HG03139 (cell line): ENCODE results near the gene GALNT12.

Source experiments
- ATAC-seq: cut with Tn5 transposase; IDR thresholded peaks from one replicate; pipeline ENCODE4 v1.9.1; 2021; ENCODE audit not compliant: unreplicated experiment

GALNT12 gene

GRCh38 chr9:98801561-98801960 lies 5.9 kb upstream of the GALNT12 start:
- no peak for ATAC-seq

DNA sequence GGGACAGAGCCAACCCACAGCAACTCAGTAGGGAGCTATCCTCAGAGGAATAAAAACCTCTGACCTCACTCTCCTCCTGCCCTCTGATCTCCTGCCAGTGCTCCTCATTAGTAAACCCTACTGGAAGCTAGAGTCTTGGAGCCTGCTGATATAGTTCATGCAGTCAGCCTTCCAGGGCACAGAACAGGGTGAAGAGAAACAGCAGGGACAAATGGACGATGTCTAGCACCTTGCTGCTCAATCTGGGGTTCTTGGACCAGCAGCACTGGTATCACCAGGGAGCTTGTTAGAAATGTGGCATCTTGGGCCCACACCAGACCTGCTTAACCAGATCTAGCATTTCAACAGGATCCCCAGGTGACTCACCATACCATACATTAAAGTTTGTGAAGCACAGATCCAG lies 5.5 kb upstream of the GALNT12 start:
- no peak for ATAC-seq

GRCh38 chr9:98804083-98804482 lies 3.4 kb upstream of the GALNT12 start:
- no peak for ATAC-seq

DNA sequence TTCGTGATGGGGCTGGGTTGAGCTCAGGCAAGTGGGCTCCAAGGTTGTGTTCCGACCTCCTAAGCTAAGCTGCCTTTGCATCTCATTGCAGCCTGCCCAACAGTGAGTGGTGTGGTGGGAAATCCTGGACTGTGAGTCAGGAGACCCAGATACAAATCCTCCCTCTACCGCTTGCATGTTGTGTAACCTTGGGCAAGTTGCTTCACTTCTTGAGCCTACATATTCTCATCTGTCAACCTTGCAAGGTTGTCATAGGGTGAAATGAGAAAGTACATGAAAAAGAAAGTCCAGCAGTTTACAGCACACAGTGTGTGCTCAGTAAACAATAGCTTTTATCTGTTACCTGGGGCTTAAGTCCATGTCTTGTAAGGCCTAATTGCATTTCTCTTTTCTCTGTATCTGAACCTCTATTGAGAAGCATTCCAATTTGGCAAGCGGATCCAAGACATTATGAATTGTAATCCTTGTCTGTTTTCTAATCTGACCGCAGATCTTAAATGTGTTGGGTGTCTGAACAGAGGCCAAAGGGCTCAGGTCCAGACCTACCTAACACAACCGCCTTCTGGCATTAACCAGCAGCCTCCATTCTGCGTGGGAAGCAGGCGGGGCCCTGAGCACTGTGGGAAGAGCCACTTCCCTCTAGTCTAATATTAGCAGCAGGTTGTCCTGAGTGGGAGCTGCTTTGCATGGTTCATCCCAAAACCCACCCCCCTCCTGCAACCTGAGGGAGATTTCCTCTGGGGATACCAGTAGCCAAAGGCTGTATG lies 1.8 kb upstream of the GALNT12 start:
- ATAC-seq: no peak

DNA sequence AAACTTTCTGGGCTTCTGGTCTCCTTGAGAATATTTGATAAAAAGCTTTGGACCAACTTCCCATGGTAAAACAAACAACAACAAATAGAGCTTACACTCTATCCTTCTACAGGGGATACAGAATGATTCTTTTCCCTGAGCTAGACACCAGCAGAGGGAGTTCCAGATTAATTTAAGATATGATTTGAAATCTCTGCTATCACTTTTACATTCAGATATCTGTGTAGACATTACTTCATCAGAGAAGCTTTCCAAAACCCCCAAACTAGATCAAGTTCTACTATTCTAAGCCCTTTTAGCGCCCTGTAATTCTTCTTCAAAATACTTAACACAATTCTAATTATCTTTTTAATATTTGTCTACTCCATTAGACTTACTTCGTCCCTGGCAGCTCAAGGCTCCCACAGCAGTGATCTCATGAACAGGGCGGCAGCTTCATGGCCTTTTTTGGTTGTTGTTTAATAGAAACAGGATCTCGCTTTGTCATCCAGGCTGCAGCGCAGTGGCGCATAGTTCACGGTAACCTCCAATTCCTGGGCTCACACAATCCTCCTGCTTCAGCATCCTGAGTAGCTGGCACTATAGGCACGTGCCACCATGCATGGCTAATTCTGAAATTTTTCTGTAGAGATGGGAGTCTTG lies 955 bp upstream of the GALNT12 start:
- ATAC-seq: no peak

DNA sequence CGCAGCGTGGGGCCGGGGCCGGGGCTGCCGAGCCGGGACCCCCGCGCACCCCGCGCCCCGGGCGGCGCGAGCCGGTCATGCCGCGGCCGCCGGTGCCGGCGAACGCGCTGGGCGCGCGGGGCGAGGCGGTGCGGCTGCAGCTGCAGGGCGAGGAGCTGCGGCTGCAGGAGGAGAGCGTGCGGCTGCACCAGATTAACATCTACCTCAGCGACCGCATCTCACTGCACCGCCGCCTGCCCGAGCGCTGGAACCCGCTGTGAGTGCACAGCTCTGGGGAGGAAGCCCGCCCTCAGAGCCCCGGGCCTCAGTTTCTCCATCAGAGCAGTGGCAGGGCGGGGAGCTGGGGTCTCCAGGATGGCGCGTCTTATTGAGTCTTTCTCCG lies 335 bp downstream of the GALNT12 start:
- ATAC-seq: no peak

- no peak for ATAC-seq
Measured at GRCh38 chr9:98808411-98808815, 943 bp downstream of the GALNT12 start.

DNA sequence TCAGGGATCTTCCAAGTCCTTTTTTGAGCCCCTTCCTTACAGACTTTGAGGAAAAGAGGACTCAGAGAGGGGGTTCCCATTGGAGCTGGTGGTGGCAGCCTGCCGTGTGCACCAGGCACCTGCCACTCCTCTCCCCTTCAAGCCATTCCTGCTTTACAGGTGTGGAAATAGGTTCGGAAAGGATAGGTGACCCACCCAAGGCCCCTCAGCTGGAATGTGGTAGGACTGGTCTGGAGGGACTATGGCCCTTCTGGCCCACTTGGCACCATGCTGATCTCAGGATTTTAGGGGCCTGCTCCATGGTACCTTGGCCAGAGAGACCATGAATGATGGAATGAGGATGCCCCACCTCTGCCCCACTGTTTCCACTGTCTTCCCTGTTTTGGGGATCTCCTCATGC lies 1.4 kb downstream of the GALNT12 start:
- no peak for ATAC-seq

DNA sequence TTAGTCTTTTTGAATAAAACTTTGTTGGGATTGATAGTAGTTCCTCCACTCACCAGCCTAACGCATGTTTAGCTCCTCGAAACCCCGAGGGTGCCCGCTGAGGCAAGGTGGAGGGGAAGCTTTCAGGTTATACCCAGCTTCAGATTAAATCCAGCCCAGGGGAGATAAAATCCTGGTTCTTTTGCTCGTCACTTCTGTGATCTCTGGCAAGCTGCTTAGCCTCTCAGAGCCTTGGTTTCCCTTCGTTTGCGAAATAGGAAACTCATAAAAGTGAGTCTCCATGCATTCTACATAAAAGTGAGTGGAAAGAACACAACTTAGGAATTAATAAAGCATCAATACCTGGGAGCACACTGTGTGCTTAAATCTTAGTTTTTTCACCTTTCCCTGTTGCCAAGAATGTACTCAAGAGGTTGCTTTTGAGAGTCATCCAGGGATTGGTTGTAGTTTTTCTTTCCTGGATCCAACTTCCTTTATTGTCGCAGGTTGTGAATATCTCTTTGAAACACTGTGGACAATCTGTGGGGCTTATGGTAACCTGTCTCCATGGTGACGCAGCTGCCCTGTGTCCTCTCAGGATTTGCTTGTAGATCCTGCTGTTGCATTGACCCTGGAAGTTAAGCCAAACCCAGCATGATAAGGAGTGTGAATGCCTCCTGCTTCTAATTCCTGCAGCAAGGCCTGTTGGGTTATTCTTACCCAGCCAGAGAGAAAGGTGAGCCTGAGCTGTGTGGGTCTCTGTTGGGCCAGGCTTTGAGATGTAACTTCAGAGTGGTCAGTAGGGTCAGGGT lies 2.0 kb downstream of the GALNT12 start:
- no peak for ATAC-seq

GRCh38 chr9:98810102-98810842 lies 2.8 kb downstream of the GALNT12 start:
- no peak for ATAC-seq

DNA sequence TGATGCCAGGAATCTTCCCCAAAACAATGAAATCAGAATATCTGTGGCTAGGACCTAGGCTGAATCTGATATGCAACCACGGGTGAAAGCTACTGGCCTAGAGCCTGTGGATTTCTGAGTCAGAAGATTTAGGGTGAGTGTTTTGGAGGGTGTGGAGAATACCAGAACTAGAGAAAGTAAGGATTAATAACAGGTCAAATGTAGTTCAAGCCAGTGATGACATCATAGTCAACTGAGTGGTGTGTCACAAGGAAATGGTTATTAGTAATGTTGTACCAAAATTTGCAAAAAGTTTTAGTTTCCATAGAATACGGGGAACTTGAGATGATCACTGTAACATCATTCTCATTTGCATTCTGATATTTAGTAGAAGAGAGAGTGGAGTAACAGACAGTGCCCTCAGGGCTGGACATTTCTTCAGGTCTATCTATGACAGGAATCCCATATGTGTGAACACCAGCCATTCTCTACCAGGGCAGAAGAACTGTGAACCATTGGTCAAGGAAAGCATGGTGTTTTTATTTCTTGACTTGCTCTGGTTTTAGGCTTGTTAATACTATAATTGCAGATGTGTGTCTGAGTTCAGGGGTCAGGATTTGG lies 3.7 kb downstream of the GALNT12 start:
- ATAC-seq: no peak

GRCh38 chr9:98815391-98815951 lies 8.0 kb downstream of the GALNT12 start:
- no peak for ATAC-seq

- no peak for ATAC-seq
Measured at GRCh38 chr9:98818764-98819163, 11.3 kb downstream of the GALNT12 start.

DNA sequence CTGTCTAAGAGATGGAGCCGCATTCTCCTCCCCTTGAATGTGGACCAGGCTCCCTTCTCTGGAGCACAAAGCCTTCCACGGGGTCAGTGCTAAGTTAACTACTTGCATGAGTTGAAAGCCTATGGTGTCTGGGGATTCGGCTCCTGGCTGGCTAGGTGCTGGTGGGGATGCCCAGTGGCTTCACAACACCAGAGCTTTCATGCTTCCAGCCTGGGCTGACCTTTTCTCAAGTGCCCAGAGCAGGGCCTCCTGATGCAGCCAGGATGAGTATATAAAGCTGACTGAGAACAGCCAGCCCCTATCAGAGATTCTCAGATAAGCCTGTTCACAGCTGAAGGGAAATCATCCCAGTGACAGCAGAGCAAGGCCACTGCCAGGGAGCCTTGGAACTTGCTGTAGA lies 11.8 kb downstream of the GALNT12 start:
- ATAC-seq: no peak

GRCh38 chr9:98821831-98822230 lies 14.4 kb downstream of the GALNT12 start:
- no peak for ATAC-seq

GRCh38 chr9:98822661-98823060 lies 15.2 kb downstream of the GALNT12 start:
- ATAC-seq: no peak

DNA sequence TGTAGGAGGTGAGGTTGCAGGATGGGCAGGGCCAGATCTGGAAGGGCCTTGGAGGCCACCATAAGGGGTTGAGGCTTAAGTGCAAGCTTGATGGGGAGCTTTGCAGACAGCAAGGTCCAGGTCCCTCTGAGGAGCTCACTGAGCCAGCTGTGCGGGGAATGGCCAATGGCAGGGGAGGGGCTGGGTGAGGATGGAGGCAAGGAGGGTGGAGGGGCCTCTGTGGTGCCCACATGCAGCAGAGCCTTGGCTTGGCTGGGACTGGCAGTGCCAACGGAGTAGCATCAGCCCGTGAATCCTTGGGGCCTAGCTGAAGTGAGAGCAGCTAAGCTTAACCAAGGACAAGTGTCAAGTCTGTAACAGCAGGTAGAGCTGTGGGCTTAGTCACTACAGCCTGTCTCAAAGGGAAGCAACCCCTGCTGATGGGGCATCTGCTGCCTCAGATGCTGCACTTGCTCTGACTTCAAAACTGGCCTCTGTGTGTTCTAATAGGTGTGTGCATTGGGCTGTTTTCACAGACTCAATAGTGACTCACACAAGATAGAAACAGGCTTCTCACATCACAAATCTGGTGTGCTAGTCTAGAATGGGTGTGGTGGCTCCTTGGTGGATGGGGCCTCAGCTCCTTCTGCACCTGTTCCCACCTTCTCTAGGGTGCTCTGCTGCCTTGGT lies 16.3 kb downstream of the GALNT12 start:
- ATAC-seq: no peak

- no peak for ATAC-seq
Measured at GRCh38 chr9:98825414-98825813, 17.9 kb downstream of the GALNT12 start.

- ATAC-seq: no peak
Measured at GRCh38 chr9:98826716-98827115, 19.2 kb downstream of the GALNT12 start.

DNA sequence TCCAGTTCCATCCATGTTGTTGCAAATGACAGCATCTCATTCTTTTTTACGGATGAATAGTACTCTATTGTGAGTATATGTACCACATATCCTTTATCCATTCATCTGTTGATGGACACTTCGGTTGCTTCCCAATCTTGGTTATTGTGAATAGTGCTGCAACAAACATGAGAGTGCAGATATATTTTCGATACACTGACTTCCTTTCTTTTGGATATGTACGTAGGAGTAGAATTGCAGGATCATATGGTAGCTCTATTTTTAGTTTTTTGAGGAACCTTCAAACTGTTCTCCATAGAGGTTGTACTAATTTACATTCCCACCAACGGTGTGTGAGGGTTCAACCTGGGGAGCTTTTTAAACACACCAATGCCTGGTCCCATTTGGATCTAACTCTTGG lies 22.3 kb downstream of the GALNT12 start:
- no peak for ATAC-seq
